ENCODE data around the gene CDC14B. TPM values are rescaled to one million over a fixed set of nuclear protein-coding genes. Genes with fewer than 3 reads are reported as not detected.

Gene CDC14B
- total and polyA plus RNA-seq, 2 of the 4 experiments (the other 2 are of a cell fraction) = 9.7 to 26.3 TPM

DNA sequence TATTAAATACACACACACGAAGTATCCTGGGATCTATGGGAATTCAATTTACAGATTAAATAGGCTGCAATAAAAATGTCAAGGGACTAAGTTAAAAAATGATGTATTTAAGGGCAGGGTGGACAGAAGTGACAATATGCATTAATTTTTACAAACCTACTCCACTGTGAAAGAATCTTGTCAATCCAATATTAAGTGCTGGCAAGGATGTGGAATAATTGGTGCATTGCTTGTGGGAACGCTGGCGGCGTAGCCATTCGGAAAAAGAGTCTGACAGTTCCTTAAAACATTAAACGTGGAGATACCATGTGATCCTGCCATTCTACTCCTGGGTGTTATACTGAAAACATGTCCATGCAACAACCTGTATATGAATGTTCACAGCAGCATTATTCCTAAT is 4.2 kb downstream of the CDC14B start:
- Histone ChIP-seq H2BK15ac (ENCODE audit: low read depth, low read length) (no peak overlapping the region), H3K9ac (ENCODE audit: low read depth, low read length) (no peak overlapping the region), H4K20me1 (ENCODE audit: insufficient read depth, low read length) (peaks cover 8% of the 10 kb centered on the region; the same call in 1 of the 2 replicates), H3K27me3 (ENCODE audit: control insufficient read depth, insufficient read depth, low read length) (no peaks in the 10 kb centered on the region), H3K14ac (replicated peaks; ENCODE audit: low read depth, low read length) (no peak overlapping the region), H4K91ac (ENCODE audit: insufficient read depth, low read depth, low read length) (no peak overlapping the region; the same call in 1 of the 2 replicates), H3K4me2 (ENCODE audit: low read depth, low read length) (no peak overlapping the region), H3K18ac (ENCODE audit: low read depth, low read length) (no peak overlapping the region), H2BK120ac (ENCODE audit: low read depth, low read length) (no peak overlapping the region), H2BK5ac (ENCODE audit: low read depth, low read length, poor library complexity, severe bottlenecking) (peak overlapping the region; percentile 63), H3K4me3 (ENCODE audit: insufficient read depth, low read depth, low read length) (no peak overlapping the region), H2AFZ (replicated peaks; ENCODE audit: low read length, poor library complexity) (no peak overlapping the region), H3K79me1 (ENCODE audit: low read depth in 1 of 2, low read length in 2 of 2) (peaks cover 13 to 55% of the 10 kb centered on the region in 2 experiments), H2AK9ac (replicated peaks; ENCODE audit: low read depth, low read length, poor library complexity) (no peak overlapping the region), H4K8ac (ENCODE audit: low read depth in 2 of 2, low read length in 2 of 2) (no peak overlapping the region), H2BK20ac (ENCODE audit: low read depth, low read length) (no peak overlapping the region), H3K4me1 (ENCODE audit: control insufficient read depth, insufficient read depth, low read length) (peaks cover 10% of the 10 kb centered on the region), H2AK5ac (ENCODE audit: low read depth, low read length) (no peak overlapping the region), H3K9me3 (ENCODE audit: control insufficient read depth, insufficient read depth, low read length) (no peaks in the 10 kb centered on the region), H3K23ac (ENCODE audit: low read depth, low read length) (no peak overlapping the region; the same call in 1 of the 2 replicates), H3K27ac (ENCODE audit: insufficient read depth, low read length) (no peak overlapping the region), H3K36me3 (ENCODE audit: control insufficient read depth, insufficient read depth, low read length) (no peaks in the 10 kb centered on the region), H3K9me1 (ENCODE audit: insufficient read depth, low read length) (peaks cover 8% of the 10 kb centered on the region), H3K56ac (ENCODE audit: extremely low read depth, insufficient read depth, low read length) (no peak overlapping the region), H4K5ac (ENCODE audit: low read depth, low read length) (no peak overlapping the region), H3K4ac (ENCODE audit: low read depth, low read length) (no peak overlapping the region)
- dilution Hi-C loops (cut with HindIII; ENCODE audit: low sequenced_read_pairs, unreplicated experiment) (no loop called here), intact Hi-C loops (cut with micrococcal nuclease) (no loop called here), in situ Hi-C loops (cut with MboI; ENCODE audit: low sequenced_read_pairs) (no loop called here)
- no peak for TF ChIP-seq MAFK (IDR thresholded peaks at IDR 0.05; ENCODE audit: low read depth, low read length)
- TF ChIP-seq, protein P1, sequence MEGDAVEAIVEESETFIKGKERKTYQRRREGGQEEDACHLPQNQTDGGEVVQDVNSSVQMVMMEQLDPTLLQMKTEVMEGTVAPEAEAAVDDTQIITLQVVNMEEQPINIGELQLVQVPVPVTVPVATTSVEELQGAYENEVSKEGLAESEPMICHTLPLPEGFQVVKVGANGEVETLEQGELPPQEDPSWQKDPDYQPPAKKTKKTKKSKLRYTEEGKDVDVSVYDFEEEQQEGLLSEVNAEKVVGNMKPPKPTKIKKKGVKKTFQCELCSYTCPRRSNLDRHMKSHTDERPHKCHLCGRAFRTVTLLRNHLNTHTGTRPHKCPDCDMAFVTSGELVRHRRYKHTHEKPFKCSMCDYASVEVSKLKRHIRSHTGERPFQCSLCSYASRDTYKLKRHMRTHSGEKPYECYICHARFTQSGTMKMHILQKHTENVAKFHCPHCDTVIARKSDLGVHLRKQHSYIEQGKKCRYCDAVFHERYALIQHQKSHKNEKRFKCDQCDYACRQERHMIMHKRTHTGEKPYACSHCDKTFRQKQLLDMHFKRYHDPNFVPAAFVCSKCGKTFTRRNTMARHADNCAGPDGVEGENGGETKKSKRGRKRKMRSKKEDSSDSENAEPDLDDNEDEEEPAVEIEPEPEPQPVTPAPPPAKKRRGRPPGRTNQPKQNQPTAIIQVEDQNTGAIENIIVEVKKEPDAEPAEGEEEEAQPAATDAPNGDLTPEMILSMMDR (conservative IDR thresholded peaks at IDR 0.05; ENCODE audit: low read depth, low read length) = no peak
- TF ChIP-seq, protein P2, sequence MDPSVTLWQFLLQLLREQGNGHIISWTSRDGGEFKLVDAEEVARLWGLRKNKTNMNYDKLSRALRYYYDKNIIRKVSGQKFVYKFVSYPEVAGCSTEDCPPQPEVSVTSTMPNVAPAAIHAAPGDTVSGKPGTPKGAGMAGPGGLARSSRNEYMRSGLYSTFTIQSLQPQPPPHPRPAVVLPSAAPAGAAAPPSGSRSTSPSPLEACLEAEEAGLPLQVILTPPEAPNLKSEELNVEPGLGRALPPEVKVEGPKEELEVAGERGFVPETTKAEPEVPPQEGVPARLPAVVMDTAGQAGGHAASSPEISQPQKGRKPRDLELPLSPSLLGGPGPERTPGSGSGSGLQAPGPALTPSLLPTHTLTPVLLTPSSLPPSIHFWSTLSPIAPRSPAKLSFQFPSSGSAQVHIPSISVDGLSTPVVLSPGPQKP (IDR thresholded peaks at IDR 0.05; ENCODE audit: borderline replicate concordance, low read depth, low read length) = no peak
- no peak for TF ChIP-seq POLR2A (IDR thresholded peaks at IDR 0.05; ENCODE audit: low read depth, low read length)
- TF ChIP-seq RAD21 (IDR thresholded peaks at IDR 0.05; ENCODE audit: low read length) = no peak
- TF ChIP-seq NFE2L2 (IDR thresholded peaks at IDR 0.05; ENCODE audit: low read depth, low read length) = no peak
- ChIA-PET POLR2A (ENCODE audit: unreplicated experiment) (no interaction called here), CTCF (no interaction called here)
- no TSS peak for BruUV-seq (replicated peaks)
- DNase-seq (no peak), ATAC-seq (ENCODE audit: low read depth) (no peak)
- WGBS, 2 experiments (ENCODE audit: extremely low coverage in 2 of 2, insufficient read length in 1 of 2) = no CpG with 5 or more reads among the region's 6 CpGs

Measured in IMR-90 (cell line).